NCI-H2196 treated with DMSO at 0.1 percent for 48 hours (cell line): ENCODE measurements around the gene APAF1.
"Not testable (repeated sequence)": the region's sequence is repeated elsewhere in the genome, so short reads cannot be mapped to it uniquely, and the experiment has no call there.

Experiments used
- DNase-seq: peaks from one replicate; lab custom pipeline; 2025; ENCODE audit not compliant: unreplicated experiment; lab: John Stamatoyannopoulos, UW

APAF1 gene

GRCh38 chr12:98644712-98645571 lies at the start of gene APAF1, which contains the start of gene IKBIP:
Gene APAF1 (plus strand): TSS chr12:98645290. CDS start chr12:98648360, 3,070 bp downstream.
Gene IKBIP (minus strand): TSS chr12:98644788. CDS start chr12:98644701, 87 bp downstream.
- peak; percentile 90 for DNase-seq

- not testable (repeated sequence) for DNase-seq
These were observed 47.8 kb upstream of the APAF1 start for GRCh38 chr12:98597313-98597712.

- no peak for DNase-seq
These were observed 43.2 kb upstream of the APAF1 start for GRCh38 chr12:98601924-98602323.

DNA sequence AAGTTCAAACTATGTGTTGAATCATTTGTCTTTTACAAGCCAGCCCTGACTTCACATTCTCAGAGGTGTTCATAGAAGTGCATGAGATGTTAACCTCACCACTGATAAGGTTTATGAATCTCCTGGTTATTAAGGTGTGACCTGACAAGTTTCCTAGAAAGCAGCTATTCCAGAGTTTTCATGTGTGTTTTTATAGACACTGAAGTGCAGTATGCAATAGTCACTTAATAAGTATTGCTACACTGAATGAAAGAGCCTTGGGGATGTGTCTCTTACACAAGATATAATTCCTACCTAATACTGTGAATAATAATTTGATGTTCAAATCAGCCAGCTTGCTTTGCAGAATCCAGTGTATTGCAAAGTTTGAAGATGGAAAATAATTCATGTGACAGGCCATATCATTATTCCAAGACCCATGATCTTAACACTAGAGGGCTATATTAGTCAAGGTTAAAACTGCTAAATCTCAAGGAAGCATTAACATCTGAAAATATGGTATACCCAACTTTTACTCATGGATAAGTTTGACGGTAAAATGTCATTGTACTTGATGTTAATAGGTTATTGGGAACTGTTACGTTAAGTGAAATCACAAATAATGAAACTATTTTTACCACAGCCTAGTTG lies 38.6 kb upstream of the APAF1 start:
- DNase-seq: no peak

GRCh38 chr12:98610596-98610995 lies 34.5 kb upstream of the APAF1 start:
- no peak for DNase-seq

- DNase-seq: no peak
These were observed 32.3 kb upstream of the APAF1 start for GRCh38 chr12:98612696-98613334.

DNA sequence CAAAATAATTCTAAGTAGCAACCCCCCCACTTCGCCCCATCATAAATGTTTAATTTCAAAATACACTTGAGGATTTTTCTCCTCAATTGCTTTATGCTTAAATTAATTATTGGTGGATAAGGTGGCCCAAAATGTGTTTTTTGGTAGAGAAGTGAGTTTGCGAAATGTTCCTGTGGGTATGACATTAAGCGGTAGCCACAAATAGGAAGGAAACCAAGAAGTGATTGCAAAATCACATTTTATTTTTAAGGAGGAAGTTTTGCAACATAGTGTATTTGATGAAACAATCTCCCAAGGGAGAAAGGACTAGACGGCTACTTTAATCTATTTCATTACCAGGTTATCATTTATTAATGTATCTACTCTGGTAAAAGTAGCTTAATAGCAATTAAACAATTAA lies 26.1 kb upstream of the APAF1 start:
- DNase-seq: no peak

DNA sequence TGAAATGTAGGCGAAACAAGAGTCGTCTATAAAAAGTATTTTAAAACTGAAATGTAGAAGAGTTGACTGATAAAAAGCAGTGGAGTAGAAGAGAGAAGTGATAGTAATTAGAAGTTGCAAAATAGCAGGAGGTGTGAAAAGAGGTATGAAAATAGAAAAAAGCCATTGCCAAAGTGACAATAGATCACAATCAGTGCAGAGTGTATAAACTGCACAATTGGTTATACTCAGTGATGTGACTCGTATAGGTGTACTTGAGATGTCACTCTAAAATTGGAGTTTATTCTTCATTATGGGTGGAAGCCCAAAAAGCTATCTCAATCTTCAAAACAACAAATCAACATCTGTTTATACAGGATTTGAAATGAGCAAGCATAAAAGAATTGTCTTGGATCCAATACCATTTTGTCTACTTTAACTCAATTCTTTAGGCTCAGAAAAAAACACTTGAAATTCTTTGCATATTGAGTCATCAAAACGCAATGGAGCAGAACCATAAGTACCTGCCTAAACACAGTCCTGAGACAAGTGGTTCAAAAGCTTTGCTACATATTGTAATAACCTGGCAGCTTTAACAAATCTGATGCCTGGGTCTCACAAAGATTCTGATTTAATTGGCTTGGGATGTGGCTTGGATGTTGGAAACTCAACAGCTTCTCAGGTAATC lies 9.3 kb upstream of the APAF1 start:
- DNase-seq: peak; percentile 39

GRCh38 chr12:98637068-98637467 lies 8.0 kb upstream of the APAF1 start:
- no peak for DNase-seq

GRCh38 chr12:98638009-98638408 lies 7.1 kb upstream of the APAF1 start:
- DNase-seq: no peak

DNA sequence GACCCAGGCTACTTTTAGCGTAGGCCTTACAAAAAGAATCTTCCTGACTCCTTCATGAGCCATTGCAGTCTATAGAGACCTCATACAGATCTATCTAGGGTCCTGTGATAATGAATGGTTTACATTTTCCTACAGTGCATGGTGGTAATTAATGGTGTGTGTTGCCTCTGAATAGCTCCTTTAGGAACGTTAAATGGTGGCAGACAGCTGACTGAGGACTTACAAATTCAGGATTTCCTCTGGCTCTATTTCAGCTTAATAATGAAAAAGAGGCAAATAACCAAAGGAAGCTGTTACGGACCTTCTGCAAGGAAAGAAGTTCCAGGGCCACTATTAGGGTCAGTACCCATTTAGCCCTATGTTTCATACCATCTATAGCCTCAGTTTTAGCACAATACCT lies 5.6 kb upstream of the APAF1 start:
- DNase-seq: no peak

- not testable (repeated sequence) for DNase-seq
These were observed 2.3 kb upstream of the APAF1 start for GRCh38 chr12:98642801-98643200.

- no peak for DNase-seq
These were observed 718 bp upstream of the APAF1 start for GRCh38 chr12:98644433-98644711.

DNA sequence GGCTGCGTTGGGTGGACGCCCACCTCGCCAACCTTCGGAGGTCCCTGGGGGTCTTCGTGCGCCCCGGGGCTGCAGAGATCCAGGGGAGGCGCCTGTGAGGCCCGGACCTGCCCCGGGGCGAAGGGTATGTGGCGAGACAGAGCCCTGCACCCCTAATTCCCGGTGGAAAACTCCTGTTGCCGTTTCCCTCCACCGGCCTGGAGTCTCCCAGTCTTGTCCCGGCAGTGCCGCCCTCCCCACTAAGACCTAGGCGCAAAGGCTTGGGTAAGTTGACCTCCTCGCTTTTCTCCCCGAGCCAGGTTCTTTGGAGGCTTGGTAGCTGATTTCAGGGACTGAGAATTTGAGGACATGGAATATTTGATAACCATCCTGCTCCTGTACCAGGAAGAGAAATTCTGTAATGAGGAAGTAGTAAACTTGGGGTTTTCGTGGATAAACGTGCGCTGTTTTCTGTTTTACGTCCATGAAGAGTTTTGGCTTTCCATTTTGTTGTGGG lies 530 bp downstream of the APAF1 start:
- DNase-seq: no peak

GRCh38 chr12:98646294-98647090 lies 1.4 kb downstream of the APAF1 start:
- DNase-seq: no peak

DNA sequence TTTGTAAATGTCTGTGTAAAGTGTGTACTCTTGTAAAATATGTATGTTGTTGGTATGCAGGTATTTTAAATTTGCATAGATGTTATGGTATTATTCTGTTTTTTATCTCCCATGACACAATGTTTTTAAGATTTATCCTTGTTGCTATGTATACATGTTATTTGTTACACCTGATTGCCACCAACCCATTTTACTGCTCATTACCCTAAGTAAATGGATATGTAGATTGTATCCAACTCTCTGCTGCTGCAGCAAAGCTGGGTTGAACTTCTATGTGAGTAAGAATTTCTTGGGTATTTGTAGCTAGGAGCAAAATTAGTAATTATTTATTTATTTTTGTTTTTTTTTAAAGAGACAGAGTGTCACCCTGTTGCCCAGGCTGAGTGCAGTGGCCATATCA lies 6.2 kb downstream of the APAF1 start:
- no peak for DNase-seq

DNA sequence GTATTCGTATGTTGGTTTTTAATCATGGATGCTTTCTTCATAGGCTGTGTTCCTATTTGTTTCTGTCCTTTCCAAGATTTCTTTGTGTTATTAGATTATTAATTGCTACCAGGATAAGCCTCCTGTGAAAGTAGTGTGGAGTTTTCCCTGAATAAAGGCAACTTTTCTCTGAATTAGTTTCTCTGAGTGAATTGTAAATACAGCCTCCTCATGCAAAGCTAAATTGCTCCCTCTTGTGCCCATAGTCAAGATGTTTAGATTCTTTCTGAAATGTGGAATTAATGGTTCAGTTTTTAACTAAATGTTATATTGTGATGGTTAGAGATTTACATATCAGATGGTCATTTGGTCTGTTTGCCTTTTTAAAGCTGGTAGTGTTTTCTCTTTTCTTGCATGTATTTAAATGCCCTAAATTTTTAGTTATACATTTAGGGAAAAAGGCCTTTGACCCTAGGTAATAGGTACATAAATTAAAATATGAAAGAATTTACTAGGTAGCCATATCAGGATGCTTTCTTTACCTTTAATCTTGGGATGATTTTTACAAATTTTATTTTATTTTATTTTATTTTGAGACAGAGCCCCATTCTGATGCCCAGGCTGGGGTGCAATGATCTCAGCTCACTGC lies 8.9 kb downstream of the APAF1 start:
- peak; percentile 24 for DNase-seq

GRCh38 chr12:98656289-98657101 lies 11.4 kb downstream of the APAF1 start:
- DNase-seq: no peak

- DNase-seq: no peak
These were observed 15.4 kb downstream of the APAF1 start for GRCh38 chr12:98660521-98660920.
